Endothelial cell of umbilical vein (primary cell): ENCODE results near the gene SH3RF3. TPM values are rescaled to one million over a fixed set of nuclear protein-coding genes. Genes with fewer than 3 reads are reported as not detected.

ENCODE experiments used
- BruUV-seq: library from RNA; stranded (reverse); fragments of 400-500 nt; replicated peaks from 2 replicates; lab custom pipeline; 2021; lab: Mats Ljungman, UMichigan
- CTCF ChIA-PET: fragments of 300-600, 350-600 bp; sonication (Branson Sonifier 250); formaldehyde crosslinking; loops from one replicate; lab custom pipeline; 2021; ENCODE audit warnings: antibody characterized with exemption, inconsistent platforms; lab: Charles Lee
- POLR2A ChIA-PET: fragments of 300-600, 350-600 bp; sonication (Branson Sonifier 250); formaldehyde crosslinking; loops from one replicate; lab custom pipeline; 2021; ENCODE audit warnings: antibody characterized with exemption, inconsistent platforms; lab: Charles Lee
- DNase-seq: peaks from one replicate; pipeline ENCODE4 v3.0.0-alpha.2; 2011; ENCODE audit warnings: low read depth, low spot score
- FAIRE-seq: peaks from 2 replicates; lab custom pipeline; 2011; peaks lifted over from hg19 to GRCh38; lab: Jason Lieb, UNC
- H2AFZ ChIP-seq: 2 replicates; pipeline ENCODE4 v1.6.0; 2012; ENCODE audit warnings: low read depth, low read length, control low read depth, inconsistent platforms
- H3K27ac ChIP-seq: 2 replicates; pipeline ENCODE4 v1.5.1; 2011; ENCODE audit warnings: low read depth, mild to moderate bottlenecking, control low read depth, low read length, moderate library complexity; ENCODE audit not compliant: insufficient read depth
- H3K27me3 ChIP-seq, 2 experiments: 2 replicates each; pipeline versions ENCODE4 v1.6.0 to v1.6.1; 2011; ENCODE audit warnings: low read length in 2 of 2, mixed read lengths in 1 of 2; ENCODE audit not compliant: control insufficient read depth in 2 of 2, insufficient read depth in 2 of 2
- H3K36me3 ChIP-seq, 2 experiments: 2 replicates in 1 of 2; 3 replicates in 1 of 2; pipeline ENCODE4 v1.5.1; 2011; ENCODE audit warnings: low read length in 2 of 2, mild to moderate bottlenecking in 1 of 2, moderate library complexity in 1 of 2; ENCODE audit not compliant: control insufficient read depth in 2 of 2, insufficient read depth in 2 of 2; ENCODE audit errors: extremely low read depth in 1 of 2
- H3K4me1 ChIP-seq: 3 replicates; pipeline ENCODE4 v1.5.1; 2011; ENCODE audit warnings: mild to moderate bottlenecking, low read length; ENCODE audit not compliant: control insufficient read depth, insufficient read depth; ENCODE audit errors: extremely low read depth
- H3K4me2 ChIP-seq: 2 replicates; pipeline ENCODE4 v1.6.1; 2011; ENCODE audit warnings: low read length, control low read depth, mixed read lengths; ENCODE audit not compliant: insufficient read depth
- H3K4me3 ChIP-seq, 3 experiments: fragments of 200-600 bp in 1 of 3; sonication (generic), shearing (Covaris generic) in 1 of 3; replicated peaks in 1 of 3; 2 replicates each; pipeline ENCODE4 v1.5.1; 2011 to 2016; ENCODE audit warnings: control low read depth in 3 of 3, low read length in 3 of 3, mild to moderate bottlenecking in 2 of 3, inconsistent platforms in 1 of 3, low read depth in 1 of 3, moderate library complexity in 1 of 3; ENCODE audit not compliant: insufficient read depth in 1 of 3
- H3K79me2 ChIP-seq: 2 replicates; pipeline ENCODE4 v1.6.0; 2012; ENCODE audit warnings: low read length, inconsistent platforms; ENCODE audit not compliant: control insufficient read depth, insufficient read depth
- H3K9ac ChIP-seq: replicated peaks from 2 replicates; pipeline ENCODE3; 2011; ENCODE audit warnings: low read length, control low read depth; ENCODE audit not compliant: insufficient read depth; ENCODE audit errors: extremely low read depth
- H3K9me1 ChIP-seq: replicated peaks from 3 replicates; pipeline ENCODE4 v1.6.0; 2011; ENCODE audit warnings: mild to moderate bottlenecking, low read length; ENCODE audit not compliant: control insufficient read depth, insufficient read depth; ENCODE audit errors: extremely low read depth
- H3K9me3 ChIP-seq: replicated peaks from 2 replicates; pipeline ENCODE4 v1.5.1; 2012; ENCODE audit warnings: low read length, inconsistent platforms; ENCODE audit not compliant: control insufficient read depth, insufficient read depth
- H4K20me1 ChIP-seq: replicated peaks from 2 replicates; pipeline ENCODE3; 2011; ENCODE audit warnings: mild to moderate bottlenecking, low read length; ENCODE audit not compliant: control insufficient read depth, insufficient read depth; ENCODE audit errors: extremely low read depth
- CTCF ChIP-seq, 2 donors: IDR thresholded peaks; 1 replicate in 1 of 2; 2 replicates in 1 of 2; pipeline ENCODE4 v1.5.1; 2011; ENCODE audit warnings: low read length in 2 of 2, mild to moderate bottlenecking in 2 of 2, moderate library complexity in 2 of 2, control low read depth in 1 of 2, inconsistent platforms in 1 of 2, low read depth in 1 of 2; ENCODE audit not compliant: insufficient read depth in 1 of 2; ENCODE audit errors: extremely low read depth in 1 of 2
- EZH2 ChIP-seq: IDR thresholded peaks from 2 replicates; pipeline ENCODE4 v1.6.1; 2012; ENCODE audit warnings: borderline replicate concordance, low read depth, mild to moderate bottlenecking, moderate library complexity, low read length, inconsistent platforms; ENCODE audit not compliant: severe bottlenecking
- FOS ChIP-seq: IDR thresholded peaks from 2 replicates; pipeline ENCODE4 v1.6.1; 2011; ENCODE audit warnings: mild to moderate bottlenecking, low read length, moderate library complexity, borderline replicate concordance; ENCODE audit not compliant: insufficient read depth
- GATA2 ChIP-seq: IDR thresholded peaks from 2 replicates; pipeline ENCODE4 v1.7.0; 2011; ENCODE audit warnings: low read depth, mild to moderate bottlenecking, moderate library complexity, mixed read lengths, low read length; ENCODE audit not compliant: insufficient read length, insufficient read depth
- JUN ChIP-seq: IDR thresholded peaks from 2 replicates; pipeline ENCODE4 v1.6.1; 2011; ENCODE audit warnings: borderline replicate concordance, low read depth; ENCODE audit not compliant: insufficient read length, insufficient read depth
- MAX ChIP-seq: IDR thresholded peaks from 2 replicates; pipeline ENCODE4 v1.6.1; 2011; ENCODE audit not compliant: insufficient read depth, insufficient read length
- MYC ChIP-seq: IDR thresholded peaks from one replicate; pipeline ENCODE4 v1.6.1; 2011; ENCODE audit warnings: mild to moderate bottlenecking, low read depth, low read length
- POLR2A ChIP-seq: IDR thresholded peaks from 2 replicates; pipeline ENCODE4 v1.6.1; 2012; ENCODE audit warnings: low read depth, mild to moderate bottlenecking, control low read depth, low read length
- POLR2AphosphoS5 ChIP-seq: IDR thresholded peaks from 2 replicates; pipeline ENCODE4 v1.6.1; 2012; ENCODE audit warnings: low read depth, mild to moderate bottlenecking, control low read depth, low read length, moderate library complexity; ENCODE audit not compliant: insufficient read depth
- dilution Hi-C: fragments of 300-500 bp; cut with MboI; formaldehyde crosslinking; loops from one replicate; pipeline ENCODE4 v1.15.0; 2019; ENCODE audit warnings: low sequenced_read_pairs; ENCODE audit not compliant: extremely low pct_ligation_motif_present
- intact Hi-C: fragments of 100-400 bp; cut with micrococcal nuclease; formaldehyde crosslinking; loops from one replicate; pipeline ENCODE4 v1.10.0; 2022
- polyA plus RNA-seq, 4 experiments: library from polyadenylated mRNA; depleted of rRNA in 3 of 4; stranded (reverse) in 3 of 4; unstranded in 1 of 4; fragments of >200 nt; gene quantifications; 2 replicates each; pipeline versions ENCODE4 v1.2.1 to v1.2.3, GENCODE V29; 2011 to 2012; ENCODE audit warnings: missing spikeins in 1 of 4
- total RNA-seq: library from RNA; stranded (reverse); gene quantifications from 2 replicates; pipeline ENCODE4 v1.2.3, GENCODE V29; 2021

The SH3RF3 gene
- total and polyA plus RNA-seq, 2 donors (not counting 3 experiments of a cell fraction or from before 2014, with no cell fraction given) = 3.8 to 14.7 TPM

GRCh38 chr2:109474319-109474825 is 345.4 kb downstream of the SH3RF3 start:
- no peak overlapping the region for H3K4me2 ChIP-seq
- intact Hi-C loops (no loop called here), dilution Hi-C loops (no loop called here)
- H3K4me1 ChIP-seq = peaks cover 21% of the 10 kb centered on the region
- FAIRE-seq = no peak
- no peaks in the 10 kb centered on the region for H3K79me2 ChIP-seq
- DNase-seq = no peak
- H3K4me3 ChIP-seq = no peak overlapping the region
- no peaks in the 10 kb centered on the region for H3K27me3 ChIP-seq
- ChIA-PET CTCF (no interaction called here), POLR2A (no interaction called here)
- TF ChIP-seq JUN = no peak
- TF ChIP-seq MYC = no peak
- TF ChIP-seq POLR2AphosphoS5 = no peak
- no peak for TF ChIP-seq GATA2
- TF ChIP-seq FOS = no peak
- no peak for TF ChIP-seq POLR2A
- TF ChIP-seq CTCF (IDR thresholded peaks at IDR 0.05; ENCODE audit: extremely low read depth in 1 of 2, insufficient read depth in 1 of 2, low read depth in 1 of 2, low read length in 2 of 2) = no peak
- no peak for TF ChIP-seq MAX
- TF ChIP-seq EZH2 = no peak
- no TSS peak for BruUV-seq
- H4K20me1 ChIP-seq = no peaks in the 10 kb centered on the region
- no peak overlapping the region for H2AFZ ChIP-seq
- no peaks in the 10 kb centered on the region for H3K9me1 ChIP-seq
- no peak overlapping the region for H3K9ac ChIP-seq
- H3K9me3 ChIP-seq = no peaks in the 10 kb centered on the region
- no peaks in the 10 kb centered on the region for H3K36me3 ChIP-seq
- H3K27ac ChIP-seq = no peak overlapping the region
